ENCODE data around the gene OR2S2. TPM values are rescaled to one million over a fixed set of nuclear protein-coding genes. Genes with fewer than 3 reads are reported as not detected.

The OR2S2 gene
- total and polyA plus RNA-seq, 2 of the 4 experiments (the other 2 are of a cell fraction) = 0.46 to 0.90 TPM

- DNase-seq (no peak), ATAC-seq (ENCODE audit: low read depth) (no peak)
- Histone ChIP-seq H3K14ac (replicated peaks; ENCODE audit: low read depth, low read length) (peak within 1 kb of the TSS; percentile 99), H3K79me1 (ENCODE audit: low read depth in 1 of 2, low read length in 2 of 2) (peaks cover 0 to 36% of the 10 kb centered on the region in 2 experiments; a peak in 2 of 4 replicates), H2BK20ac (ENCODE audit: low read depth, low read length) (peak within 1 kb of the TSS; percentile 98), H3K4me1 (ENCODE audit: control insufficient read depth, insufficient read depth, low read length) (peaks cover 47% of the 10 kb centered on the region), H3K4me2 (ENCODE audit: low read depth, low read length) (peak within 1 kb of the TSS; percentile 30), H4K91ac (ENCODE audit: insufficient read depth, low read depth, low read length) (peak within 1 kb of the TSS; percentile 99), H2AK9ac (replicated peaks; ENCODE audit: low read depth, low read length, poor library complexity) (peak within 1 kb of the TSS; percentile 95), H3K36me3 (ENCODE audit: control insufficient read depth, insufficient read depth, low read length) (no peaks in the 10 kb centered on the region), H3K9me3 (ENCODE audit: control insufficient read depth, insufficient read depth, low read length) (no peaks in the 10 kb centered on the region), H3K27me3 (ENCODE audit: control insufficient read depth, insufficient read depth, low read length) (no peaks in the 10 kb centered on the region), H3K23ac (ENCODE audit: low read depth, low read length) (peak within 1 kb of the TSS; percentile 86), H2BK5ac (ENCODE audit: low read depth, low read length, poor library complexity, severe bottlenecking) (peak within 1 kb of the TSS; percentile 98), H2BK120ac (ENCODE audit: low read depth, low read length) (peak within 1 kb of the TSS; percentile 99), H2AFZ (replicated peaks; ENCODE audit: low read length, poor library complexity) (peak within 1 kb of the TSS; percentile 85), H3K9me1 (ENCODE audit: insufficient read depth, low read length) (peaks cover 26% of the 10 kb centered on the region), H4K20me1 (ENCODE audit: insufficient read depth, low read length) (no peaks in the 10 kb centered on the region), H3K27ac (ENCODE audit: insufficient read depth, low read length) (peak within 1 kb of the TSS; percentile 93), H2AK5ac (ENCODE audit: low read depth, low read length) (peak within 1 kb of the TSS; percentile 99), H3K4me3 (ENCODE audit: insufficient read depth, low read depth, low read length) (no peak within 1 kb of the TSS), H4K8ac (ENCODE audit: low read depth in 2 of 2, low read length in 2 of 2) (peak within 1 kb of the TSS; percentile 96 to 97), H3K18ac (ENCODE audit: low read depth, low read length) (peak within 1 kb of the TSS; percentile 65), H3K56ac (ENCODE audit: extremely low read depth, insufficient read depth, low read length) (peak within 1 kb of the TSS; percentile 91), H3K9ac (ENCODE audit: low read depth, low read length) (peak within 1 kb of the TSS; percentile 10), H2BK15ac (ENCODE audit: low read depth, low read length) (peak within 1 kb of the TSS; percentile 83), H3K4ac (ENCODE audit: low read depth, low read length) (peak within 1 kb of the TSS; percentile 100), H4K5ac (ENCODE audit: low read depth, low read length) (peak within 1 kb of the TSS; percentile 95)
- CTCF ChIA-PET = no interaction called here
- WGBS, 2 experiments (ENCODE audit: extremely low coverage in 2 of 2, insufficient read length in 1 of 2) = 88% methylated on average over 8 of the region's 11 CpGs; no CpG with 5 or more reads in 1 of the 2 experiments
- TF ChIP-seq RCOR1 (IDR thresholded peaks at IDR 0.05; ENCODE audit: insufficient replicate concordance, low read length) (no peak), POLR2A (IDR thresholded peaks at IDR 0.05; ENCODE audit: low read depth, low read length) (no peak)
- BruUV-seq (replicated peaks) = no TSS peak
- POLR2A ChIA-PET (ENCODE audit: unreplicated experiment) = no interaction called here
- in situ Hi-C loops (cut with MboI; ENCODE audit: low sequenced_read_pairs) (no loop called here), intact Hi-C loops (cut with micrococcal nuclease) (no loop called here), dilution Hi-C loops (cut with HindIII; ENCODE audit: low sequenced_read_pairs, unreplicated experiment) (no loop called here)
Measured at GRCh38 chr9:35909274-35909673, 48.7 kb downstream of the OR2S2 start, which contains the start of gene SPAAR. Gene SPAAR, plus strand, starts transcription at chr9:35909490. Its CDS starts 974 bp downstream, at chr9:35910464.

All from IMR-90 (cell line).